HCT116 (cell line): Measurements from ENCODE around the gene PSTPIP1. TPM values are rescaled to one million over a fixed set of nuclear protein-coding genes. Genes with fewer than 3 reads are reported as not detected.
"Not testable (repeated sequence)": the region's sequence is repeated elsewhere in the genome, so short reads cannot be mapped to it uniquely, and the experiment has no call there.

Source experiments
- ATAC-seq: fragments of 200-7000 bp; cut with Tn5 transposase; 2 replicates; pipeline ENCODE4 v1.9.1; 2020; ENCODE audit warnings: mild to moderate bottlenecking, moderate library complexity
- BruUV-seq: library from RNA; stranded (reverse); fragments of 400-500 nt; replicated peaks from 2 replicates; lab custom pipeline; 2021; lab: Mats Ljungman, UMichigan
- CTCF ChIA-PET: fragments of 300-600 bp; sonication (Branson Sonifier 250); formaldehyde crosslinking; loops from one replicate; lab custom pipeline; 2021; ENCODE audit warnings: antibody characterized with exemption; lab: Charles Lee
- POLR2A ChIA-PET: fragments of 300-600, 350-600 bp; sonication (Branson Sonifier 250); formaldehyde crosslinking; loops from one replicate; lab custom pipeline; 2021; ENCODE audit warnings: antibody characterized with exemption; lab: Charles Lee
- RAD21 ChIA-PET, 2 experiments: fragments of 300-600 bp; sonication (Branson Sonifier 250); formaldehyde crosslinking; loops; one replicate each; lab custom pipeline; 2023; ENCODE audit warnings: low total read pairs in 2 of 2; ENCODE audit not compliant: uncharacterized antibody in 2 of 2, unreplicated experiment in 2 of 2, low non-redundant PET in 1 of 2; lab: Charles Lee
- DNase-seq: peaks from one replicate; pipeline ENCODE4 v3.0.0-alpha.2; 2010; ENCODE audit warnings: low read depth, low spot score
- H2AFZ ChIP-seq: fragments of 200-600 bp; shearing (Covaris generic), sonication (generic); 2 replicates; pipeline ENCODE4 v1.6.1; 2017; ENCODE audit warnings: low read depth, mixed run types, mixed read lengths, antibody characterized with exemption, low read length; ENCODE audit not compliant: poor library complexity, severe bottlenecking
- H3K27ac ChIP-seq: 2 replicates; pipeline ENCODE4 v1.5.1; 2012; ENCODE audit warnings: low read depth, low read length
- H3K27me3 ChIP-seq: fragments of 200-600 bp; sonication (generic); 2 replicates; pipeline ENCODE4 v1.6.1; 2016; ENCODE audit warnings: mixed run types, low read length, mixed read lengths; ENCODE audit not compliant: insufficient read depth
- H3K36me3 ChIP-seq, 2 experiments: fragments of 200-500 bp in 1 of 2; fragments of 200-600 bp in 1 of 2; sonication (Bioruptor generic) in 1 of 2; sonication (generic) in 1 of 2; 2 replicates each; pipeline versions ENCODE4 v1.5.1 to v1.6.1; 2014 to 2016; ENCODE audit warnings: low read length in 2 of 2, inconsistent platforms in 1 of 2, mixed read lengths in 1 of 2, mixed run types in 1 of 2; ENCODE audit not compliant: insufficient read depth in 2 of 2, control insufficient read depth in 1 of 2
- H3K4me1 ChIP-seq, 2 experiments: fragments of 200-600 bp in 1 of 2; sonication (generic) in 1 of 2; 2 replicates each; pipeline versions ENCODE4 v1.5.1 to v1.6.1; 2012 to 2017; ENCODE audit warnings: low read length in 2 of 2, inconsistent platforms in 1 of 2, mild to moderate bottlenecking in 1 of 2, mixed read lengths in 1 of 2, mixed run types in 1 of 2, moderate library complexity in 1 of 2; ENCODE audit not compliant: insufficient read depth in 2 of 2, control insufficient read depth in 1 of 2
- H3K4me2 ChIP-seq: fragments of 200-600 bp; sonication (generic); 2 replicates; pipeline ENCODE4 v1.6.1; 2017; ENCODE audit warnings: mixed run types, low read length, mixed read lengths
- H3K4me3 ChIP-seq, 2 experiments: fragments of 200-600 bp in 1 of 2; sonication (generic) in 1 of 2; replicated peaks in 1 of 2; 2 replicates each; pipeline ENCODE4 v1.5.1; 2011 to 2016; ENCODE audit warnings: low read length in 2 of 2, control low read depth in 1 of 2, low read depth in 1 of 2, mild to moderate bottlenecking in 1 of 2, mixed read lengths in 1 of 2, mixed run types in 1 of 2
- H3K79me2 ChIP-seq: fragments of 200-600 bp; sonication (generic); 2 replicates; pipeline ENCODE4 v1.6.1; 2017; ENCODE audit warnings: mild to moderate bottlenecking, mixed run types, low read length, moderate library complexity, mixed read lengths; ENCODE audit not compliant: insufficient read depth
- H3K9ac ChIP-seq: fragments of 200-600 bp; sonication (generic); 2 replicates; pipeline ENCODE4 v1.6.1; 2016; ENCODE audit warnings: low read length, mixed read lengths
- H3K9me2 ChIP-seq: fragments of 200-600 bp; sonication (generic), shearing (Covaris generic); 2 replicates; pipeline ENCODE4 v1.6.1; 2017; ENCODE audit warnings: mixed run types, mild to moderate bottlenecking, moderate library complexity; ENCODE audit not compliant: insufficient read depth
- H3K9me3 ChIP-seq, 2 experiments: fragments of 200-500 bp in 1 of 2; fragments of 200-600 bp in 1 of 2; sonication (Bioruptor generic) in 1 of 2; sonication (generic) in 1 of 2; 2 replicates each; pipeline ENCODE4 v1.6.1; 2014 to 2017; ENCODE audit warnings: low read length in 2 of 2, mixed read lengths in 2 of 2, inconsistent platforms in 1 of 2, low read depth in 1 of 2, mild to moderate bottlenecking in 1 of 2, mixed run types in 1 of 2, moderate library complexity in 1 of 2; ENCODE audit not compliant: control insufficient read depth in 1 of 2, insufficient read depth in 1 of 2
- H4K20me1 ChIP-seq: fragments of 200-600 bp; sonication (generic), shearing (Covaris generic); 2 replicates; pipeline ENCODE4 v1.6.1; 2017; ENCODE audit warnings: mixed run types, mild to moderate bottlenecking, moderate library complexity; ENCODE audit not compliant: insufficient read depth
- CBX3 ChIP-seq: IDR thresholded peaks from 2 replicates; pipeline ENCODE4 v1.6.1; 2012; ENCODE audit warnings: low read depth
- EZH2 ChIP-seq: fragments of 200-600 bp; sonication (generic); IDR thresholded peaks from 2 replicates; pipeline ENCODE4 v1.6.1; 2017; ENCODE audit warnings: antibody characterized with exemption, mixed run types
- JUND ChIP-seq: IDR thresholded peaks from 2 replicates; pipeline ENCODE4 v1.6.1; 2012
- SRF ChIP-seq: IDR thresholded peaks from 2 replicates; pipeline ENCODE4 v1.6.1; 2012; ENCODE audit warnings: low read depth
- ZBTB33 ChIP-seq: IDR thresholded peaks from 2 replicates; pipeline ENCODE4 v1.6.1; 2011; ENCODE audit warnings: mild to moderate bottlenecking, low read length, moderate library complexity; ENCODE audit not compliant: insufficient replicate concordance; ENCODE audit errors: extremely low read depth
- ZFX ChIP-seq: fragments of 450-650 bp; IDR thresholded peaks from 2 replicates; pipeline ENCODE4 v1.6.1; 2017
- intact Hi-C: fragments of 100-400 bp; cut with micrococcal nuclease; formaldehyde crosslinking; loops from 2 replicates; pipeline ENCODE4 v1.10.0; 2022
- total RNA-seq: library from RNA; stranded (reverse); gene quantifications from one replicate; pipeline ENCODE4 v1.2.1, GENCODE V29; 2021; ENCODE audit not compliant: unreplicated experiment
- TF ChIP-seq, protein P1 (sequence below): IDR thresholded peaks from 2 replicates; pipeline ENCODE4 v1.6.1; 2012

Gene PSTPIP1
- total RNA-seq, 1 experiment from 2014 or later = 0.79 TPM

DNA sequence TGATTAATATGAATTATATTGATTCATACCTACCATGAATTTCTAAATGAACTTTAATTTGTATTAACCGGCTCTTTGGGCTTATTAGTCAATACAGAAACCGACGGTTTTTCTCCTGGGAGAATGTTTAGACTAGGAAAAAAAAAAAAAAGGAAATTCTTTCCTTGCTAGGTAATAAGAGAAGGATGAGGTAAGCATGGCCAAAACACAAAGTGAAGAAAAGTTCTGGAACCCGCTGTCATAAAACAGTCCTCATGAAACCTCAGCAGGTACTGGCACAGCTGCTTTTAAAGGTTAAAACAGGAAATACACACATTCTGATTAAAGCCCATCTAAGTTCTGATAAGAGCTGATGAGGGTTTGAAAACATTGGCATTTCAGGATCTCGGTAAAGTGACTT lies 30.8 kb upstream of the PSTPIP1 start:
- Histone ChIP-seq H3K27ac (no peak overlapping the region), H3K4me3 (no peak overlapping the region), H4K20me1 (no peaks in the 10 kb centered on the region), H3K9me3 (no peaks in the 10 kb centered on the region), H3K36me3 (no peaks in the 10 kb centered on the region), H3K9ac (no peak overlapping the region), H3K9me2 (no peaks in the 10 kb centered on the region), H3K79me2 (no peaks in the 10 kb centered on the region), H3K4me1 (no peaks in the 10 kb centered on the region), H3K27me3 (no peaks in the 10 kb centered on the region), H3K4me2 (no peak overlapping the region), H2AFZ (no peak overlapping the region)
- DNase-seq = no peak
- TF ChIP-seq SRF = no peak
- no peak for TF ChIP-seq CBX3
- no peak for TF ChIP-seq JUND
- TF ChIP-seq EZH2 = no peak
- TF ChIP-seq, protein P1, sequence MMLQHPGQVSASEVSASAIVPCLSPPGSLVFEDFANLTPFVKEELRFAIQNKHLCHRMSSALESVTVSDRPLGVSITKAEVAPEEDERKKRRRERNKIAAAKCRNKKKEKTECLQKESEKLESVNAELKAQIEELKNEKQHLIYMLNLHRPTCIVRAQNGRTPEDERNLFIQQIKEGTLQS = no peak
- TF ChIP-seq ZBTB33 = no peak
- TF ChIP-seq ZFX = no peak
- ChIA-PET POLR2A (no interaction called here), RAD21 (no interaction called here), CTCF (no interaction called here)
- no peak for ATAC-seq
- intact Hi-C loops = no loop called here
- no TSS peak for BruUV-seq

GRCh38 chr15:76966051-76966450 lies 28.9 kb upstream of the PSTPIP1 start:
- intact Hi-C loops, H3K4me2 ChIP-seq, H2AFZ ChIP-seq, H3K9ac ChIP-seq, H3K79me2 ChIP-seq, POLR2A ChIA-PET, ATAC-seq, H3K9me2 ChIP-seq, H4K20me1 ChIP-seq, RAD21 ChIA-PET, H3K27me3 ChIP-seq, DNase-seq, H3K9me3 ChIP-seq, CTCF ChIA-PET, H3K4me3 ChIP-seq, BruUV-seq, H3K27ac ChIP-seq, H3K4me1 ChIP-seq, H3K36me3 ChIP-seq: not testable (repeated sequence)
